Mesothelial cell of epicardium (in vitro differentiated cells): Measurements from ENCODE around the gene SLC6A6. TPM values are rescaled to one million over a fixed set of nuclear protein-coding genes. Genes with fewer than 3 reads are reported as not detected.

ENCODE experiments used
- DNase-seq, 2 experiments: peaks; one replicate each; pipeline ENCODE4 v3.0.0; 2021; ENCODE audit warnings: low spot score in 2 of 2; ENCODE audit not compliant: unreplicated experiment in 2 of 2
- H3K27ac Mint-ChIP-seq: 2 replicates; pipeline ENCODE4 v1.8.0; 2021; ENCODE audit warnings: mixed read lengths
- H3K27me3 Mint-ChIP-seq: 2 replicates; pipeline ENCODE4 v1.8.0; 2021; ENCODE audit warnings: low read depth, mixed read lengths
- H3K36me3 Mint-ChIP-seq: 2 replicates; pipeline ENCODE4 v1.8.0; 2021; ENCODE audit warnings: mixed read lengths
- H3K4me1 Mint-ChIP-seq: 2 replicates; pipeline ENCODE4 v1.8.0; 2021; ENCODE audit warnings: mixed read lengths
- H3K4me3 Mint-ChIP-seq: 2 replicates; pipeline ENCODE4 v1.8.0; 2021; ENCODE audit warnings: mild to moderate bottlenecking, moderate library complexity, mixed read lengths
- H3K9me3 Mint-ChIP-seq: 2 replicates; pipeline ENCODE4 v1.8.0; 2021; ENCODE audit warnings: mixed read lengths
- total RNA-seq: library from RNA; stranded (reverse); gene quantifications from 3 replicates; pipeline ENCODE4 v1.2.1, GENCODE V29; 2021
- TF ChIP-seq, protein P1 (sequence below): fragments of 200-600 bp; sonication (generic); IDR thresholded peaks from one replicate; pipeline ENCODE4 v1.5.0; 2021; ENCODE audit warnings: antibody characterized with exemption; ENCODE audit not compliant: unreplicated experiment

Gene SLC6A6
- total RNA-seq, 1 donor from 2014 or later, result 21.2 TPM

DNA sequence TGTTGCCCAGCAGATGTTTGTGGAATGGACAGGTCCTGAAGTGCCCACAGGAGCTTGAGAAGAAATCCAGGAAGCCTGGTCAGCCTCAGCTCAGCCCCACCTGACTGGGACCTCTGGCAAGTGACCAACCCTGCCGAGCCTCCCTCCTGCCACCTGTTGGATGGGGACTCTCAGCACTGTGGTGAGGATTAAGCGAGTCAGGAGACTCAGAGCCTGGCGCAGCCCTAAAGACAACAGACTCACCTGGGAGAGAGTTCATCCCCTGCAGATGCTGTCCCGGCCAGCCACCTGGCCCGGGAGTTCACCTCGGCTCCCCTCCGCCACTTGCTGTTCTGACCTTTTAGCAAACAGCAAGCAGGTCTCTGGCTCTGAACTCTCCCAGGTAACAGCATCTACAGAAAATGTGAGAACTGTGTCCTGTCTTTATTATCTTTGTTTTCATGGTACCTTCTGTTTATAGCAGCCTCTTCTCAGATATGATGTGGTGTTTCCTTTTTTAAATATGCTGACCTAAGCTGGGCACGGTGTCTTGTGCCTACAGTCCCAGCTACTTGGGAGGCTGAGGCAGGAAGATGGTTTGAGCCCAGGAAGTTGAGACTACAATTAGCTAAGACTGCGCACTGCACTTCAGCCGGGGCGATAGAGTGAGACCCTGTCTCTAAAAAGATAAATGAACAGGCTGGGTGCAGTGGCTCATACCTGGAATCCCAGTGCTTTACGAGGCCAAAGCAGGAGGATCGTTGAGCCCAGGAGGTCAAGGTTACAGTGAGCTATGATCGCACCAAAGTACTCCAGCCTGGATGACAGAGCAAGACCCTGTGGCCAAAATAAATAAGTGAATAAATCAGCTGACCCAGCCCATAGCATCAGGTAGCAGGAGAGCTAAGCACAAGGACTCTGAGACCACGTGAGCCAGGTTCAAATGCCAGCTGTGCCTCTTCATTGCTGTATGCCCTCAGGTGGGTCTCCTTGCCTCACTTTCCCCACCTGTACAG lies 32.4 kb upstream of the SLC6A6 start:
- Mint-ChIP-seq H3K4me1 (peaks cover 33% of the 10 kb centered on the region), H3K4me3 (no peak overlapping the region), H3K36me3 (no peaks in the 10 kb centered on the region), H3K9me3 (no peaks in the 10 kb centered on the region), H3K27ac (no peak overlapping the region), H3K27me3 (peaks cover 7% of the 10 kb centered on the region)
- DNase-seq, result no peak
- TF ChIP-seq, protein P1, sequence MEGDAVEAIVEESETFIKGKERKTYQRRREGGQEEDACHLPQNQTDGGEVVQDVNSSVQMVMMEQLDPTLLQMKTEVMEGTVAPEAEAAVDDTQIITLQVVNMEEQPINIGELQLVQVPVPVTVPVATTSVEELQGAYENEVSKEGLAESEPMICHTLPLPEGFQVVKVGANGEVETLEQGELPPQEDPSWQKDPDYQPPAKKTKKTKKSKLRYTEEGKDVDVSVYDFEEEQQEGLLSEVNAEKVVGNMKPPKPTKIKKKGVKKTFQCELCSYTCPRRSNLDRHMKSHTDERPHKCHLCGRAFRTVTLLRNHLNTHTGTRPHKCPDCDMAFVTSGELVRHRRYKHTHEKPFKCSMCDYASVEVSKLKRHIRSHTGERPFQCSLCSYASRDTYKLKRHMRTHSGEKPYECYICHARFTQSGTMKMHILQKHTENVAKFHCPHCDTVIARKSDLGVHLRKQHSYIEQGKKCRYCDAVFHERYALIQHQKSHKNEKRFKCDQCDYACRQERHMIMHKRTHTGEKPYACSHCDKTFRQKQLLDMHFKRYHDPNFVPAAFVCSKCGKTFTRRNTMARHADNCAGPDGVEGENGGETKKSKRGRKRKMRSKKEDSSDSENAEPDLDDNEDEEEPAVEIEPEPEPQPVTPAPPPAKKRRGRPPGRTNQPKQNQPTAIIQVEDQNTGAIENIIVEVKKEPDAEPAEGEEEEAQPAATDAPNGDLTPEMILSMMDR, result no peak

DNA sequence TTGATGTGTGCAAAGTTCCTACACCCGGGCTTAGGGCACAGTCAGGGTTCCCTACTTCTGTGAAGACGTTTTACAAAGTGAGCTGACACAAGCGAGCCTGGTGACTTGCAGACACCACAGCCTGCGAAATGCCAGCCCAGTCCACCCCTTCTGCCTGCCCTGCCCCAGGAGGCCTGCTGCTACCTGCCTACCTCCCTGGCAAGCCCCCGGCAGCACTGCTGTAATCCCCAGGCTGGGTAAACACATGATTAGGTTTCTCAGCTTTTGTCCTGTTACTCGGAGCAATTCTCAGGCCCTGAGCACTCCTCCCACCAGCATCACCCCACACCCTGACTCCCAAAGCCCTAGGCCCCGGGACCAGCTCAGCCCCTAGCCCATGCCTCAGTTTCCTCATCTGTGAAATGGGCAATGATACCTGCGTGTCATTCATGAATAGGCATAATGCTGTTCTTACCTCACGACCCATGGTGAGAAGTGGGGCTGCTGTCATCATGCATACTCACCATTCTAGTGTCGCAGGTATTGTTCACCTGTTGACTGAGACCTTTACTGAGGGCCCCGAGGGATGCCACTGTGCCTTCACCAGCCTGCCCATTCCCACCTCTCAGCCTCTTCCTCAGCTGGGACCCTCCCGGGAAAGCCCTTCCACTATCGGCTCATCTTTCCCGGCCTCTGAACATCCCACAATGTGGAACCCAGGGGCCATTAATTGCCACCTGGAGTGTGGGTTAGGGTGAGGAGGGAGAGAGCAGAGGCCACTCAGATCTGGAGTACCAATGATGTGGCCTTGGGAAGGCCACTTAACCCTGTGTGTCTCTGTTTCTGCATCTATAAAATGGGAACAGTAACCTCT lies 31.5 kb upstream of the SLC6A6 start:
- no peak overlapping the region for H3K27ac Mint-ChIP-seq
- H3K36me3 Mint-ChIP-seq, result no peaks in the 10 kb centered on the region
- TF ChIP-seq, protein P1, result no peak
- no peak overlapping the region for H3K4me3 Mint-ChIP-seq
- H3K9me3 Mint-ChIP-seq, result no peaks in the 10 kb centered on the region
- no peak for DNase-seq
- peaks cover 33% of the 10 kb centered on the region for H3K4me1 Mint-ChIP-seq
- H3K27me3 Mint-ChIP-seq, result peaks cover 7% of the 10 kb centered on the region

DNA sequence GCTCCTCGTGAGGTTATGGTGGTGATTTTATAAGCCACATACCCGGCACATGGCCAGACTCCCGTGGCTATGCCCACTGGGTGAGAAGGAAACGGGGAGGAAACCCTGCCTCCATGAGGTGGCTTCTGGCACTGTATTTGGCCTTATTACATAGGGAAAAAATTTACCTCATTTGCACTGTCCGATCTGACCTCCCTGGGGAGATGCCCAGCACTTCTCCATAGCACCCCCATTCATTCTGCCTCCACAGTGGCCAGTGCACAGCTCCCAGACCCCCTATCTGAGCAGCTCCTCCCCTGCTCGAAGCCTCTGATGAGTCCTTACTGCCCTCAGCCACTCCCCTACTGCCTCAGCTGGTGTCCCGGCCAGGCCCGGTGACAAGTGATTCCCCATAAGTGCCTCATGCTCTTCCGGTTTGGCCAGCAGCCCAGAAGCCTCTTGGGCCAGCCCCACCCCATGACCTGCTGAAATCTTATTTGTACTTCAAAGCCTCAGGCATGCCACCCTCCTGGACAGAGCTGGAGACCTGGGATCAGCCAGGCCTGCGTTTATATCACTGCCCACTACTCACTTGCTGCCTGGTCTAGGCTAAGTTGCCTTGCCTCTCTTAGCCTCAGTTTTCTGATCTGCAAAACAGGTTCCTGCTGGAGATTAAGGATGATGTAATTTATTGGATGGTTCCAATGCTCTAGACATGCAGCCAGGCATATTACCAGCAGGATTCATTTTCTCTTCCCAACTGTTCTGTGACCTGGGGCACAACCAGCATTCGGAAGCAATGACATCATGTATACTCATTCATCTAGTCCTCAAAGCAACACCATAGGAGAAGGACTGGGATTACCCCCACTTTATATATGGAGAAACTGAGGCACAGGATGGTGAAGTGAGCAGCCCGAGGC lies 30.6 kb upstream of the SLC6A6 start:
- Mint-ChIP-seq H3K9me3 (no peaks in the 10 kb centered on the region), H3K4me1 (peaks cover 32% of the 10 kb centered on the region), H3K27ac (peak overlapping the region; percentile 59), H3K4me3 (no peak overlapping the region), H3K27me3 (peaks cover 3% of the 10 kb centered on the region), H3K36me3 (no peaks in the 10 kb centered on the region)
- TF ChIP-seq, protein P1, result no peak
- no peak for DNase-seq

DNA sequence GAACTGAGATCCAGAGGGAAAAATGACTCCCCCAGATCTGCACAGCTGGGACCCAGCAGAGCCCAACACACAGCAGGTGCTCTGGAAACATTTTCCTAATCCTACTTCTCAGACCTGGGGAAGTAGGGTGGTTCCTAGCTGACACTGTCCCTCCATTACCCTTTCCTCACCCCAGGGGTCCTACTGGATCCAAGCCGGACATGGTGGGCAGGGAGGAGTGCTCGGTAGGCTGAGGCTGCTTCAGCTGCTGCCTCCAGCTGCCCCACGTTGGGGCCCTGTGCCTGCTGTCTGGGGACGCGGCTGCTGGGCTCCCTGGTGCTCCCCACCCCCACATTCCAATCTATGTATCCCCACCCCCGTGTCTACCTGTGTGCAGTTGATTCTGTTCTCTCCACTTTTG lies 29.8 kb upstream of the SLC6A6 start:
- Mint-ChIP-seq H3K27ac (no peak overlapping the region), H3K9me3 (no peaks in the 10 kb centered on the region), H3K36me3 (no peaks in the 10 kb centered on the region), H3K4me3 (no peak overlapping the region), H3K27me3 (peaks cover 3% of the 10 kb centered on the region), H3K4me1 (peaks cover 29% of the 10 kb centered on the region)
- TF ChIP-seq, protein P1, result no peak
- DNase-seq, result no peak

DNA sequence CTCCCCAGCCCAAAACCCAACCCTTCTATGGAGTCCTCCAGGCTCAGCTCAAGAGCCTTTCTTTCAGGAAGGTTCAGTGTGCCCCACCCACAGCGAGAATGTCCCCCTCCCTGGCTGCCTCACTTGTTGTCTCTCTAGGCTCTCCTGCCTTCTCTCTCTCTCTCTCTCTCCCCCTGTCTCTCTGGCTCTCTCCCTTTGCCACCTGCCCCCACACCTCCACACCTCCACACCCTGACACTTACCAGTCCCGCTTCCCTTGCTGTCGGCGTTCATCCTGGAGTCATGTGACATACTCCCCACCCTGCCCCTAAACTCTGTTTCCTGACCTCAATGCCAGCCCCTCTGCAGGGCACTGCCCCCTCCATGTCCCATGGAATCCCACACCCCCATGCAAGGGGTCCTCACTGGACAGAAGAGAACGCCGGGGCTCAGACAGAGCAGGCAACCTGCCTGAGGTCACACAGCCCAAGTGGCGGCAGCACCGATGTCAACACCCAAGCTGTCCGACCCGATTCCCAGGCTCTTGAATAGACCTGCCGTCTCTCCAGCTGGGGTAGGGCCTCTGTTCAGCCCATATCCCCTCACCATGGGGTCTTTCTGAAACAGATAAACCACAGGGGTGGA lies 28.5 kb upstream of the SLC6A6 start:
- no peak for DNase-seq
- Mint-ChIP-seq H3K4me3 (no peak overlapping the region), H3K36me3 (no peaks in the 10 kb centered on the region), H3K9me3 (no peaks in the 10 kb centered on the region), H3K4me1 (peaks cover 29% of the 10 kb centered on the region), H3K27ac (peak overlapping the region; percentile 61), H3K27me3 (no peaks in the 10 kb centered on the region)
- TF ChIP-seq, protein P1, result no peak
